Neural cell (in vitro differentiated cells): ENCODE measurements around the gene DHX8.

Experiments
- CTCF ChIP-seq: fragments of 450-650 bp; IDR thresholded peaks from 2 replicates; pipeline ENCODE4 v1.5.1; 2014; ENCODE audit warnings: antibody characterized with exemption, mild to moderate bottlenecking, moderate library complexity; ENCODE audit not compliant: poor library complexity, severe bottlenecking
- EP300 ChIP-seq: fragments of 450-650 bp; conservative IDR thresholded peaks from 2 replicates; pipeline ENCODE4 v1.6.1; 2014; ENCODE audit warnings: antibody characterized with exemption, mild to moderate bottlenecking, moderate library complexity; ENCODE audit not compliant: poor library complexity, severe bottlenecking
- EZH2 ChIP-seq: fragments of 200-600, 300-800 bp; shearing (Covaris generic), sonication (generic); IDR thresholded peaks from 2 replicates; pipeline ENCODE4 v1.6.1; 2014; ENCODE audit warnings: antibody characterized with exemption, low read length, borderline replicate concordance, mild to moderate bottlenecking; ENCODE audit not compliant: insufficient read depth, poor library complexity, severe bottlenecking
- POLR2AphosphoS5 ChIP-seq: IDR thresholded peaks from 2 replicates; pipeline ENCODE4 v1.6.1; 2012
- REST ChIP-seq: IDR thresholded peaks from 2 replicates; pipeline ENCODE4 v1.6.1; 2012; ENCODE audit warnings: borderline replicate concordance
- TAF1 ChIP-seq: IDR thresholded peaks from 2 replicates; pipeline ENCODE4 v1.6.1; 2012; ENCODE audit warnings: low read depth

- TF ChIP-seq CTCF (no peak), EZH2 (no peak), REST (no peak), TAF1 (no peak), POLR2AphosphoS5 (no peak), EP300 (no peak)
Observed at GRCh38 chr17:43465049-43465448, 18.7 kb upstream of the DHX8 start.
